ENCODE data around the gene IRF2BPL.
A peak's percentile ranks its signal among the peaks of the same experiment; 100 is the strongest.

IRF2BPL gene

GRCh38 chr14:76984787-76985375 is 43.6 kb downstream of the IRF2BPL start:
- DNase-seq: no peak

- no peak for DNase-seq
Observed at GRCh38 chr14:76984297-76984696, 44.2 kb downstream of the IRF2BPL start.

DNA sequence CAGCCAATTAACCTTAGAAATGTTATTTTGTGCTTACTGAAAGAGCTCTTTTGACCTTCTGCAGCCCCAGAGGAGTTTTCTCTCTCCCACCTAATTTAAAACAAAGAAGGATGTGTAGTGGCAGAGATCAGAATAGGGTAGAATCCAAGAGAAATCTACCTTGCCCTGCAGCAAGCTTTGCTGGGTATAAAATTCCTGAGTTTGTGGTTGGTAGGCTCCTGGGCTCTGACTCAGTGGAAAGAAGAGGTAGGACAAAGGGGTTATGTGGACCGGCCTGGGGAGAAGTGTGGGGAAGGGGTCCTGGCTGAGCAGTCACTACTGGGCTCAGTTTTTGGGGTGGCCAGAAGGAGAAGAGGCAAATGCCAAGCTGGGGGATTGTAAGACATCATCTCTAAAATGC is 46.8 kb downstream of the IRF2BPL start:
- no peak for DNase-seq

- DNase-seq: no peak
Observed at GRCh38 chr14:76977793-76978720, 50.5 kb downstream of the IRF2BPL start.

GRCh38 chr14:76976240-76977005 is 52.1 kb downstream of the IRF2BPL start:
- DNase-seq: peak; percentile 87

DNA sequence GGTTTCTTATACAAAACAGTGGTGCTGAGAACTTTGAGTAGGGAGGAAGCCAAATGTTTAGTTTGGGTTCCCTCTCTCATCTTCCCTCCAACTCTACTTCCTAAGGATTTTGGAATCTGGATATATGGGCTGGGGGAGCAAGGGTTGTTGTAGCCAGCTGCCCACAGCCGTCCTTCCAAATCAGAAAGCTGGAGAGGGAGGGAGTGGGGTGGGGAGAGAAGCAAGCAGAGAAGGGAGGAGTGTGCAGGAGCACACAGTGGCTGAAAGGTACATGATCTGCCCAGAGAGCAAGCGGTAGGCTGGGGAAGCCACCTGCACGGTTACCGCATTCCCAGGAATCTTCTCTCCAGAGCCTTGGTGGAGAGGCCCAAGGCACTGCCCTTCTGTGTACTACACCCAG is 52.7 kb downstream of the IRF2BPL start:
- DNase-seq: peak; percentile 85

DNA sequence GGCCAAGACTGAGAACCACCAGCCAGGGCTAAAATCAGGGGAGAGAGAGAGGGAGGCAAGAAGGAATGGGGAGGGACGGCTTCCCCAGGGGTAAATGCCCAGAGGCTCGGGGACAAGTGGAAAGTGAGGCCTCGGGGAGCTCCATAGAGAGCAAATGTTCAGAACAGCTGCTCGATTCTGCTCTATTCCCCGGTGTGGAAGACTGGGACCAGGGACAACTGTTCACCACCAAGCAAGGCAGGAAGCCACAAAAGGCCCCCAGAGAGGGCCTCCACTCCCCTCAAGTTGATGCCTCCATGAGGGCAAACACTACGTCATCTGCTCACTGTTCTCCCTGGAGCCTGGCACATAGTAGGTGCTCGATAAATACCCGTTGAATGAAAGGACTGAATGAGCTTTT is 53.5 kb downstream of the IRF2BPL start:
- DNase-seq: no peak

All from DMS79 treated with DMSO at 0.1 percent for 48 hours (cell line).